DND-41 (cell line): ENCODE data around the gene ZDBF2.

Experiments
- ATAC-seq: fragments of 200-7000 bp; cut with Tn5 transposase; 3 replicates; pipeline ENCODE4 v1.9.1; 2021; ENCODE audit warnings: low read depth; ENCODE audit not compliant: insufficient read depth
- DNase-seq: peaks from one replicate; pipeline ENCODE4 v3.0.0-alpha.2; 2020
- H2AFZ ChIP-seq: 2 replicates; pipeline ENCODE4 v1.6.0; 2012; ENCODE audit warnings: low read depth, low read length
- H3K27ac ChIP-seq: 2 replicates; pipeline ENCODE4 v1.5.1; 2012; ENCODE audit warnings: low read length, inconsistent platforms
- H3K27me3 ChIP-seq: fragments of 200-600 bp; sonication (generic); 2 replicates; pipeline ENCODE4 v1.6.0; 2012; ENCODE audit warnings: low read length, mild to moderate bottlenecking, inconsistent platforms; ENCODE audit not compliant: insufficient read depth, poor library complexity
- H3K36me3 ChIP-seq: 2 replicates; pipeline ENCODE4 v1.5.1; 2012; ENCODE audit warnings: low read length, inconsistent platforms; ENCODE audit not compliant: insufficient read depth
- H3K4me1 ChIP-seq: 2 replicates; pipeline ENCODE4 v1.5.1; 2012; ENCODE audit warnings: mild to moderate bottlenecking, low read length; ENCODE audit not compliant: insufficient read depth
- H3K4me2 ChIP-seq: 2 replicates; pipeline ENCODE4 v1.6.0; 2012; ENCODE audit warnings: mild to moderate bottlenecking, moderate library complexity, low read length, inconsistent platforms; ENCODE audit not compliant: insufficient read depth
- H3K4me3 ChIP-seq, 2 experiments: fragments of 200-600 bp in 1 of 2; shearing (Covaris generic) in 1 of 2; 2 replicates each; pipeline ENCODE4 v1.5.1; 2012 to 2016; ENCODE audit warnings: inconsistent platforms in 2 of 2, low read length in 2 of 2, mild to moderate bottlenecking in 2 of 2, low read depth in 1 of 2, moderate library complexity in 1 of 2
- H3K79me2 ChIP-seq: 2 replicates; pipeline ENCODE4 v1.6.0; 2012; ENCODE audit warnings: low read length, inconsistent platforms; ENCODE audit not compliant: insufficient read depth
- H3K9ac ChIP-seq: 2 replicates; pipeline ENCODE4 v1.6.0; 2012; ENCODE audit warnings: low read depth, mild to moderate bottlenecking, inconsistent platforms, low read length, moderate library complexity
- H3K9me3 ChIP-seq: 2 replicates; pipeline ENCODE4 v1.5.1; 2012; ENCODE audit warnings: low read length, moderate library complexity, mild to moderate bottlenecking, inconsistent platforms; ENCODE audit not compliant: insufficient read depth, severe bottlenecking
- H4K20me1 ChIP-seq: 2 replicates; pipeline ENCODE4 v1.6.0; 2012; ENCODE audit warnings: low read length; ENCODE audit not compliant: insufficient read depth
- CTCF ChIP-seq: IDR thresholded peaks from 2 replicates; pipeline ENCODE4 v1.5.1; 2012; ENCODE audit warnings: borderline replicate concordance, low read length, moderate library complexity, mild to moderate bottlenecking; ENCODE audit not compliant: poor library complexity, severe bottlenecking; ENCODE audit errors: extremely low read depth
- EZH2 ChIP-seq: IDR thresholded peaks from 3 replicates; pipeline ENCODE4 v1.6.1; 2012; ENCODE audit warnings: borderline replicate concordance, low read depth, mild to moderate bottlenecking, moderate library complexity, low read length, inconsistent platforms; ENCODE audit not compliant: severe bottlenecking

Gene ZDBF2

DNA sequence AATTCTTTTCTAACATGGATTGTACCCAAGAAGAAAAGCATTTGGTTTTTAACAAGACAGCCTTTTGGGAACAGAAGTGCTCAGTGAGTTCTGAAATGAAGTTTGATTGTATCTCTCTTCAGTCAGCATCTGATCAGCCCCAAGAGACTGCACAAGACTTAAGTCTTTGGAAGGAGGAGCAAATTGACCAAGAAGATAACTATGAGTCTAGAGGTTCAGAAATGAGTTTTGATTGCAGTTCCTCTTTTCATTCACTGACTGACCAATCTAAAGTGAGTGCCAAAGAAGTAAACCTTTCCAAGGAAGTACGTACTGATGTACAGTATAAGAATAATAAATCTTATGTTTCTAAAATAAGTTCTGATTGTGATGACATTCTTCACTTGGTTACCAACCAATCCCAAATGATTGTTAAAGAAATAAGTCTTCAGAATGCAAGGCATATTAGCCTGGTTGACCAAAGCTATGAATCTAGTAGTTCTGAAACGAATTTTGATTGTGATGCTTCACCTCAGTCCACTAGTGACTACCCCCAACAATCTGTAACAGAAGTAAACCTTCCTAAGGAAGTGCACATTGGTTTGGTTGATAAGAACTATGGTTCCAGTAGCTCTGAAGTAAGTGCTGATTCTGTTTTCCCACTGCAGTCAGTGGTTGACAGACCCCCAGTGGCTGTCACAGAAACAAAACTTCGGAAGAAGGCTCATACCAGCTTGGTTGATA is 31.2 kb downstream of the ZDBF2 start:
- H3K4me3 ChIP-seq, result no peak overlapping the region
- ATAC-seq, result no peak

GRCh38 chr2:206311026-206311425 is 36.6 kb downstream of the ZDBF2 start:
- Histone ChIP-seq H3K9me3 (no peaks in the 10 kb centered on the region), H3K4me1 (no peaks in the 10 kb centered on the region), H3K27ac (no peak overlapping the region), H3K79me2 (no peaks in the 10 kb centered on the region), H2AFZ (no peak overlapping the region), H4K20me1 (no peaks in the 10 kb centered on the region), H3K27me3 (no peaks in the 10 kb centered on the region), H3K4me3 (no peak overlapping the region), H3K36me3 (no peaks in the 10 kb centered on the region), H3K4me2 (no peak overlapping the region), H3K9ac (no peak overlapping the region)
- TF ChIP-seq EZH2 (no peak), CTCF (no peak)
- ATAC-seq, result no peak
- no peak for DNase-seq

More for the DNA sequence above, 31.2 kb downstream of the ZDBF2 start:
- Histone ChIP-seq H3K4me2 (no peak overlapping the region), H3K79me2 (no peaks in the 10 kb centered on the region), H3K27me3 (no peaks in the 10 kb centered on the region), H3K27ac (no peak overlapping the region), H4K20me1 (no peaks in the 10 kb centered on the region), H3K4me1 (no peaks in the 10 kb centered on the region), H2AFZ (no peak overlapping the region), H3K36me3 (no peaks in the 10 kb centered on the region), H3K9ac (no peak overlapping the region), H3K9me3 (no peaks in the 10 kb centered on the region)
- DNase-seq, result no peak
- no peak for TF ChIP-seq EZH2
- TF ChIP-seq CTCF, result no peak

- no peaks in the 10 kb centered on the region for H3K36me3 ChIP-seq
- no peaks in the 10 kb centered on the region for H4K20me1 ChIP-seq
- no peaks in the 10 kb centered on the region for H3K27me3 ChIP-seq
- no peaks in the 10 kb centered on the region for H3K4me1 ChIP-seq
- H3K4me2 ChIP-seq, result no peak overlapping the region
- no peaks in the 10 kb centered on the region for H3K79me2 ChIP-seq
- no peak overlapping the region for H2AFZ ChIP-seq
- no peak overlapping the region for H3K27ac ChIP-seq
- ATAC-seq (no peak), DNase-seq (no peak)
- peaks cover 4% of the 10 kb centered on the region for H3K9me3 ChIP-seq
- no peak overlapping the region for H3K4me3 ChIP-seq
- no peak for TF ChIP-seq EZH2
- TF ChIP-seq CTCF, result no peak
- H3K9ac ChIP-seq, result no peak overlapping the region
Measured at GRCh38 chr2:206316141-206316540, 41.7 kb downstream of the ZDBF2 start.
